Measurements from ENCODE around the gene MYLK3. TPM values are rescaled to one million over a fixed set of nuclear protein-coding genes. Genes with fewer than 3 reads are reported as not detected.

Gene MYLK3
- total RNA-seq, 1 donor, result under 0.01 TPM

GRCh38 chr16:46746821-46747776, 1.0 kb downstream of the MYLK3 start:
- DNase-seq (ENCODE audit: low read depth), result no peak
- no peak for TF ChIP-seq CTCF (IDR thresholded peaks at IDR 0.05; ENCODE audit: insufficient read depth, low read length)
- H3K4me3 ChIP-seq (ENCODE audit: low read depth, low read length), result no peak overlapping the region

- TF ChIP-seq CTCF (IDR thresholded peaks at IDR 0.05; ENCODE audit: insufficient read depth, low read length), result no peak
- DNase-seq (ENCODE audit: low read depth), result no peak
- H3K4me3 ChIP-seq (ENCODE audit: low read depth, low read length), result no peak overlapping the region
Observed at GRCh38 chr16:46745617-46746016, 2.5 kb downstream of the MYLK3 start.

- peak; percentile 29 for DNase-seq (ENCODE audit: low read depth)
- no peak for TF ChIP-seq CTCF (IDR thresholded peaks at IDR 0.05; ENCODE audit: insufficient read depth, low read length)
- no peak overlapping the region for H3K4me3 ChIP-seq (ENCODE audit: low read depth, low read length)
Observed at GRCh38 chr16:46743232-46743719, 4.9 kb downstream of the MYLK3 start.

GRCh38 chr16:46739934-46740333, 8.2 kb downstream of the MYLK3 start:
- DNase-seq (ENCODE audit: low read depth), result no peak
- no peak for TF ChIP-seq CTCF (IDR thresholded peaks at IDR 0.05; ENCODE audit: insufficient read depth, low read length)
- no peak overlapping the region for H3K4me3 ChIP-seq (ENCODE audit: low read depth, low read length)

- no peak for DNase-seq (ENCODE audit: low read depth)
- H3K4me3 ChIP-seq (ENCODE audit: low read depth, low read length), result no peak overlapping the region
- no peak for TF ChIP-seq CTCF (IDR thresholded peaks at IDR 0.05; ENCODE audit: insufficient read depth, low read length)
Observed at GRCh38 chr16:46737621-46738214, 10.4 kb downstream of the MYLK3 start.

GRCh38 chr16:46736695-46737094, 11.4 kb downstream of the MYLK3 start:
- no peak for TF ChIP-seq CTCF (IDR thresholded peaks at IDR 0.05; ENCODE audit: insufficient read depth, low read length)
- DNase-seq (ENCODE audit: low read depth), result no peak
- H3K4me3 ChIP-seq (ENCODE audit: low read depth, low read length), result no peak overlapping the region
